ENCODE results near the gene MEGF6.

DNA sequence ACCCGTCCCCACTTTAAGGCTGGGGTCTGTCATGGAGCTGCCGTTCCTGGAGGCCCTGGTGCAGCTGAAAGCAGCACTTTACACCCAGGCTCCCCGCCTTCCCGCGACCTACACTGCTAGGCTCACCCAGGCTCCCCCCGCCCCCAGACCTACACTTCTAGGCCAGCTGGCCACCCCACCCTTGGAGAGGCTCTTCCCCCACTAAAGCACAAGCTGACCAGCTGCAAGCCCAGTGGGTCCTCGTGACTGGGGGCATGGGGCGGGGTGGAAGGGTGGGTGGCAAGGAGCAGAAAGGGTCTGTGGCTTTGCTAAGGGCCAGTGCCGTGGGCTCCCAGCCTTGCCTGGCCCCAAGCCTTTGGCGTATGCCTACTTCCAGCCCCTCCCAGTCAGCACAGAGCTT lies 166.6 kb downstream of the MEGF6 start:
- TF ChIP-seq, protein P1, sequence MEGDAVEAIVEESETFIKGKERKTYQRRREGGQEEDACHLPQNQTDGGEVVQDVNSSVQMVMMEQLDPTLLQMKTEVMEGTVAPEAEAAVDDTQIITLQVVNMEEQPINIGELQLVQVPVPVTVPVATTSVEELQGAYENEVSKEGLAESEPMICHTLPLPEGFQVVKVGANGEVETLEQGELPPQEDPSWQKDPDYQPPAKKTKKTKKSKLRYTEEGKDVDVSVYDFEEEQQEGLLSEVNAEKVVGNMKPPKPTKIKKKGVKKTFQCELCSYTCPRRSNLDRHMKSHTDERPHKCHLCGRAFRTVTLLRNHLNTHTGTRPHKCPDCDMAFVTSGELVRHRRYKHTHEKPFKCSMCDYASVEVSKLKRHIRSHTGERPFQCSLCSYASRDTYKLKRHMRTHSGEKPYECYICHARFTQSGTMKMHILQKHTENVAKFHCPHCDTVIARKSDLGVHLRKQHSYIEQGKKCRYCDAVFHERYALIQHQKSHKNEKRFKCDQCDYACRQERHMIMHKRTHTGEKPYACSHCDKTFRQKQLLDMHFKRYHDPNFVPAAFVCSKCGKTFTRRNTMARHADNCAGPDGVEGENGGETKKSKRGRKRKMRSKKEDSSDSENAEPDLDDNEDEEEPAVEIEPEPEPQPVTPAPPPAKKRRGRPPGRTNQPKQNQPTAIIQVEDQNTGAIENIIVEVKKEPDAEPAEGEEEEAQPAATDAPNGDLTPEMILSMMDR (IDR thresholded peaks at IDR 0.05): no peak
- no peak for TF ChIP-seq POLR2AphosphoS5 (IDR thresholded peaks at IDR 0.05)
